Measurements from ENCODE around the gene NDUFV1. TPM values are rescaled to one million over a fixed set of nuclear protein-coding genes. Genes with fewer than 3 reads are reported as not detected.
A peak's percentile ranks its signal among the peaks of the same experiment; 100 is the strongest.
"Not testable (repeated sequence)": the region's sequence is repeated elsewhere in the genome, so short reads cannot be mapped to it uniquely, and the experiment has no call there.

Gene NDUFV1
- total and polyA plus RNA-seq, 8 donors, result 82.5 to 281 (median 115) TPM

GRCh38 chr11:67562963-67563704 lies 43.6 kb upstream of the NDUFV1 start:
- no peaks in the 10 kb centered on the region for H3K9me3 ChIP-seq
- no peak overlapping the region for H3K4me3 ChIP-seq
- H3K4me1 ChIP-seq, result peaks cover 0 to 5% (median 0%) of the 10 kb centered on the region in 3 donors
- no peak overlapping the region for H3K27ac ChIP-seq
- 77 to 78% methylated on average over 10 of the region's 10 CpGs for WGBS, 2 donors
- H3K27me3 ChIP-seq, result no peaks in the 10 kb centered on the region
- TF ChIP-seq CTCF (IDR thresholded peaks at IDR 0.05), result no peak
- H3K36me3 ChIP-seq, result no peaks in the 10 kb centered on the region
- intact Hi-C loops (cut with DNase I), result no loop called here
- DNase-seq (no peak), FAIRE-seq (no peak), ATAC-seq (peak in 1 of 4 donors; percentile 27)

- H3K27me3 ChIP-seq; H3K27ac ChIP-seq; intact Hi-C loops (cut with DNase I); H3K4me1 ChIP-seq; H3K4me3 ChIP-seq; FAIRE-seq; H3K36me3 ChIP-seq; H3K9me3 ChIP-seq: not testable (repeated sequence)
- peak; percentile 62 to 81 (median 74) for ATAC-seq
- 37 to 44% methylated on average over 11 of the region's 11 CpGs for WGBS, 2 donors
- peak in 3 of 6 donors; percentile 49 to 67 (median 53) for DNase-seq
These were observed 43.0 kb upstream of the NDUFV1 start for GRCh38 chr11:67563705-67564114.

- ATAC-seq (no peak), FAIRE-seq (no peak), DNase-seq (no peak)
- intact Hi-C loops (cut with DNase I), result no loop called here
- Histone ChIP-seq H3K4me1 (peaks cover 0 to 5% (median 0%) of the 10 kb centered on the region in 3 donors), H3K27me3 (no peaks in the 10 kb centered on the region), H3K9me3 (no peaks in the 10 kb centered on the region), H3K27ac (no peak overlapping the region), H3K36me3 (no peaks in the 10 kb centered on the region), H3K4me3 (no peak overlapping the region)
- 81 to 85% methylated on average over 4 of the region's 4 CpGs for WGBS, 2 donors
- no peak for TF ChIP-seq CTCF (IDR thresholded peaks at IDR 0.05)
These were observed 42.5 kb upstream of the NDUFV1 start for GRCh38 chr11:67564230-67564629.

- Histone ChIP-seq H3K27ac (no peak overlapping the region), H3K9me3 (no peaks in the 10 kb centered on the region), H3K4me3 (no peak overlapping the region), H3K4me1 (no peaks in the 10 kb centered on the region), H3K27me3 (no peaks in the 10 kb centered on the region), H3K36me3 (no peaks in the 10 kb centered on the region)
- WGBS, 2 donors, result 73 to 81% methylated on average over 6 of the region's 6 CpGs
- ATAC-seq, result no peak
- TF ChIP-seq CTCF (IDR thresholded peaks at IDR 0.05), result no peak
- no peak for FAIRE-seq
- intact Hi-C loops (cut with DNase I), result loop anchor here in 1 of 3 donors (5.0 kb wide), 1 partner anchor 36 kb away; the partner anchor contains the start of gene NDUFV1
- no peak for DNase-seq
These were observed 35.3 kb upstream of the NDUFV1 start for GRCh38 chr11:67571443-67571842.

GRCh38 chr11:67572305-67572704 lies 34.4 kb upstream of the NDUFV1 start:
- no peak for ATAC-seq
- WGBS, 2 donors, result 12 to 17% methylated on average over 5 of the region's 5 CpGs
- Histone ChIP-seq H3K4me3 (no peak overlapping the region), H3K4me1 (no peaks in the 10 kb centered on the region), H3K36me3 (no peaks in the 10 kb centered on the region), H3K9me3 (no peaks in the 10 kb centered on the region), H3K27ac (peak overlapping the region in 1 of 4 donors; percentile 5), H3K27me3 (no peaks in the 10 kb centered on the region)
- no peak for FAIRE-seq
- DNase-seq, result no peak
- intact Hi-C loops (cut with DNase I), result loop anchor here in 1 of 3 donors (5.0 kb wide), 1 partner anchor 35 kb away; the partner anchor contains the start of gene NDUFV1
- TF ChIP-seq CTCF (IDR thresholded peaks at IDR 0.05), result no peak

All from pancreas (tissue), 10 donors.